H9 (cell line): Measurements from ENCODE around the gene GET4. TPM values are rescaled to one million over a fixed set of nuclear protein-coding genes. Genes with fewer than 3 reads are reported as not detected.

ENCODE experiments used
- DNase-seq: peaks from one replicate; pipeline ENCODE4 v3.0.0-alpha.2; 2017
- H2AFZ ChIP-seq: one replicate; pipeline ENCODE4 v1.6.1; 2013; ENCODE audit warnings: mild to moderate bottlenecking, low read length, control low read depth, moderate library complexity
- H2AK5ac ChIP-seq: 2 replicates; pipeline ENCODE4 v1.6.1; 2013; ENCODE audit warnings: low read length, control low read depth, mixed read lengths; ENCODE audit not compliant: insufficient read length
- H2BK120ac ChIP-seq: one replicate; pipeline ENCODE4 v1.6.1; 2013; ENCODE audit warnings: low read depth, mild to moderate bottlenecking, low read length, control low read depth, inconsistent platforms; ENCODE audit not compliant: poor library complexity, severe bottlenecking
- H2BK12ac ChIP-seq: 2 replicates; pipeline ENCODE4 v1.6.1; 2013; ENCODE audit warnings: low read length, control low read depth, mixed read lengths, low read depth; ENCODE audit not compliant: insufficient read length
- H2BK15ac ChIP-seq: 2 replicates; pipeline ENCODE4 v1.6.1; 2013; ENCODE audit warnings: low read depth, low read length, control low read depth
- H2BK20ac ChIP-seq: one replicate; pipeline ENCODE4 v1.6.1; 2013; ENCODE audit warnings: low read depth, mild to moderate bottlenecking, low read length, control low read depth, inconsistent platforms; ENCODE audit not compliant: poor library complexity, severe bottlenecking
- H2BK5ac ChIP-seq: 2 replicates; pipeline ENCODE4 v1.6.1; 2013; ENCODE audit warnings: low read length, control low read depth, mixed read lengths; ENCODE audit not compliant: insufficient read length
- H3K14ac ChIP-seq: 2 replicates; pipeline ENCODE4 v1.6.1; 2013; ENCODE audit warnings: low read length, control low read depth; ENCODE audit not compliant: insufficient read depth
- H3K18ac ChIP-seq: 2 replicates; pipeline ENCODE4 v1.6.1; 2013; ENCODE audit warnings: low read depth, mild to moderate bottlenecking, mixed read lengths, low read length, control low read depth; ENCODE audit not compliant: insufficient read length
- H3K23ac ChIP-seq: 2 replicates; pipeline ENCODE4 v1.6.1; 2013; ENCODE audit warnings: low read length, control low read depth, mixed read lengths, low read depth; ENCODE audit not compliant: insufficient read length
- H3K23me2 ChIP-seq: 2 replicates; pipeline ENCODE4 v1.6.1; 2013; ENCODE audit warnings: low read depth, mild to moderate bottlenecking, mixed read lengths, low read length, control low read depth; ENCODE audit not compliant: insufficient read length, poor library complexity, severe bottlenecking
- H3K27ac ChIP-seq: 2 replicates; pipeline ENCODE4 v1.5.1; 2013; ENCODE audit warnings: low read length, control low read depth, mixed read lengths, low read depth; ENCODE audit not compliant: insufficient read length
- H3K27me3 ChIP-seq: 2 replicates; pipeline ENCODE4 v1.6.1; 2013; ENCODE audit warnings: low read length, control low read depth, inconsistent platforms; ENCODE audit not compliant: insufficient read depth
- H3K4ac ChIP-seq: 2 replicates; pipeline ENCODE4 v1.6.1; 2013; ENCODE audit warnings: low read depth, mild to moderate bottlenecking, control low read depth, inconsistent platforms, low read length, moderate library complexity
- H3K4me1 ChIP-seq: 2 replicates; pipeline ENCODE4 v1.6.1; 2013; ENCODE audit warnings: low read length, control low read depth, inconsistent platforms; ENCODE audit not compliant: insufficient read depth
- H3K4me2 ChIP-seq: 2 replicates; pipeline ENCODE4 v1.6.1; 2013; ENCODE audit warnings: low read length, control low read depth, mixed read lengths; ENCODE audit not compliant: insufficient read length, insufficient read depth
- H3K56ac ChIP-seq: 2 replicates; pipeline ENCODE4 v1.6.1; 2013; ENCODE audit warnings: low read depth, mild to moderate bottlenecking, mixed read lengths, low read length, control low read depth; ENCODE audit not compliant: insufficient read length
- H3K79me1 ChIP-seq: 2 replicates; pipeline ENCODE4 v1.6.1; 2013; ENCODE audit warnings: low read depth, mild to moderate bottlenecking, moderate library complexity, low read length, control low read depth, inconsistent platforms; ENCODE audit not compliant: insufficient read depth, poor library complexity, severe bottlenecking
- H3K79me2 ChIP-seq: 2 replicates; pipeline ENCODE4 v1.6.1; 2013; ENCODE audit warnings: low read length, control low read depth, inconsistent platforms; ENCODE audit not compliant: insufficient read depth
- H3K9ac ChIP-seq: 2 replicates; pipeline ENCODE4 v1.6.1; 2013; ENCODE audit warnings: low read length, control low read depth, mixed read lengths; ENCODE audit not compliant: insufficient read length; ENCODE audit errors: extremely low read depth
- H3K9me3 ChIP-seq: one replicate; pipeline ENCODE4 v1.6.1; 2013; ENCODE audit warnings: low read depth, low read length, inconsistent platforms; ENCODE audit not compliant: control insufficient read depth
- H3T11ph ChIP-seq: one replicate; pipeline ENCODE4 v1.6.1; 2013; ENCODE audit warnings: mild to moderate bottlenecking, low read length, control low read depth, inconsistent platforms
- H4K20me1 ChIP-seq: one replicate; pipeline ENCODE4 v1.6.1; 2013; ENCODE audit not compliant: control insufficient read depth, insufficient read length, insufficient read depth
- H4K5ac ChIP-seq: 2 replicates; pipeline ENCODE4 v1.6.1; 2013; ENCODE audit warnings: low read depth, mild to moderate bottlenecking, mixed read lengths, low read length, control low read depth; ENCODE audit not compliant: insufficient read length
- H4K8ac ChIP-seq: replicated peaks from 2 replicates; pipeline ENCODE4 v1.6.1; 2013; ENCODE audit warnings: low read length, control low read depth, mixed read lengths, low read depth; ENCODE audit not compliant: insufficient read length
- H4K91ac ChIP-seq: 2 replicates; pipeline ENCODE4 v1.6.1; 2013; ENCODE audit warnings: low read depth, mild to moderate bottlenecking, moderate library complexity, mixed read lengths, low read length, control low read depth; ENCODE audit not compliant: insufficient read length
- H3K27ac Mint-ChIP-seq, 3 experiments: 2 replicates in 2 of 3; 3 replicates in 1 of 3; pipeline ENCODE4 v1.8.0; 2020 to 2021; ENCODE audit warnings: mixed read lengths in 3 of 3, mild to moderate bottlenecking in 1 of 3, moderate library complexity in 1 of 3
- H3K27me3 Mint-ChIP-seq: 2 replicates; pipeline ENCODE4 v1.8.0; 2021; ENCODE audit warnings: low read depth, mild to moderate bottlenecking, moderate library complexity, mixed read lengths
- H3K36me3 Mint-ChIP-seq, 3 experiments: 2 replicates in 2 of 3; 3 replicates in 1 of 3; pipeline ENCODE4 v1.8.0; 2020 to 2021; ENCODE audit warnings: low read depth in 3 of 3, mixed read lengths in 3 of 3; ENCODE audit not compliant: insufficient read depth in 1 of 3
- H3K4me1 Mint-ChIP-seq, 2 experiments: 2 replicates each; pipeline ENCODE4 v1.8.0; 2020; ENCODE audit warnings: mixed read lengths in 2 of 2
- H3K4me3 Mint-ChIP-seq, 2 experiments: 2 replicates in 1 of 2; 3 replicates in 1 of 2; pipeline ENCODE4 v1.8.0; 2020 to 2021; ENCODE audit warnings: mild to moderate bottlenecking in 2 of 2, mixed read lengths in 2 of 2, moderate library complexity in 1 of 2
- H3K9me3 Mint-ChIP-seq, 2 experiments: 2 replicates in 1 of 2; 3 replicates in 1 of 2; pipeline ENCODE4 v1.8.0; 2020; ENCODE audit warnings: mild to moderate bottlenecking in 2 of 2, mixed read lengths in 2 of 2, moderate library complexity in 1 of 2
- CTCF ChIP-seq: fragments of 200-600 bp; sonication (generic); conservative IDR thresholded peaks from 3 replicates; pipeline ENCODE4 v1.8.0; 2021; ENCODE audit warnings: antibody characterized with exemption, mild to moderate bottlenecking
- WGBS: extraction: QIAGEN DNeasy Blood & Tissue Kit; methylation state at CpG from one replicate; pipeline ENCODE4 v1.1.7; 2013; ENCODE audit warnings: missing lambda C conversion rate, low lambda C conversion rate, mixed read lengths; ENCODE audit not compliant: insufficient read length; ENCODE audit errors: extremely low coverage; 5-methylcytosine and 5-hydroxymethylcytosine counted together
- total RNA-seq: library from RNA; stranded (reverse); gene quantifications from 2 replicates; pipeline ENCODE4 v1.2.1, GENCODE V29; 2021

GET4 gene
- total RNA-seq, 1 experiment from 2014 or later: 70.2 TPM

DNA sequence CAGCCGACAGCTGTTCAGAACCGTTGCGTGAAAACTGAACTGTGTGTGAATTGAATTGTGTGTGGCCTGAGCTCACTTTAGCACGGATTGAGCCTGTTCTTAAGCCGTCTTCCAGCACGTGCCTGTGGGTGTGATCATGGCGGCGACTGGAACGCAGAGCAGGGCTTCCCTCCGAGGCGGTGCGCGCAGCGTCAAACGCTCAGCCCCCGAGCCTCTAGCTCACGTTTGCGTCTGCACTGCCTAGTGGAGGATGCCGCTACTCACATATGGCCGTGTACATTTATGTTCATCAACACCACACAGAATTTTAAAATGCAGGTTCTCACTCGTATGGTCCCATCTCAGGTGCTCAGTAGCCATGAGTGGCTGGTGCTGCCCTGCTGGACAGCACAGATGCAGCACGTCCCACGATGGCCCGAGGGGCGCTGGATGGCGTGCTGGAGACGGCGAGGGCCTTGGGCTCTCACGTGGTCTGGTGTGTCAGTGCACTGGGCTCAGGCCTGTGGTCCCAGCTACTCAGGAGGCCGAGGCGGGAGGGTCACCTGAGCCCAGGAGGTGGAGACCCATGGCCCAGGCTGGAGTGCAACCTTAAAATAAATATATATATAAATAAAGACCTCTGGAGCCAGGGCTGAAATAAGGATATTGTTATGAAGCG lies 22.1 kb upstream of the GET4 start:
- Histone ChIP-seq H2BK120ac (no peak overlapping the region), H4K20me1 (peaks cover 3% of the 10 kb centered on the region), H3K56ac (no peak overlapping the region), H3T11ph (no peak overlapping the region), H2BK15ac (no peak overlapping the region), H2BK20ac (no peak overlapping the region), H3K4me2 (no peak overlapping the region), H4K8ac (no peak overlapping the region), H3K4ac (no peak overlapping the region), H4K91ac (no peak overlapping the region), H3K4me1 (no peaks in the 10 kb centered on the region), H2BK12ac (no peak overlapping the region), H2AK5ac (no peak overlapping the region), H3K27me3 (no peaks in the 10 kb centered on the region), H4K5ac (no peak overlapping the region), H2BK5ac (no peak overlapping the region), H3K23me2 (peaks cover 3% of the 10 kb centered on the region), H3K27ac (no peak overlapping the region), H3K9me3 (no peaks in the 10 kb centered on the region), H3K23ac (no peak overlapping the region), H3K14ac (no peak overlapping the region), H3K79me2 (no peaks in the 10 kb centered on the region), H3K18ac (no peak overlapping the region), H3K9ac (no peak overlapping the region), H2AFZ (no peak overlapping the region), H3K79me1 (no peaks in the 10 kb centered on the region)
- no peaks in the 10 kb centered on the region for H3K27me3 Mint-ChIP-seq
- H3K36me3 Mint-ChIP-seq: peaks cover 42 to 86% (median 85%) of the 10 kb centered on the region in 3 experiments
- TF ChIP-seq CTCF: no peak
- H3K27ac Mint-ChIP-seq: no peak overlapping the region; a peak in 1 of 7 replicates
- no CpG with 5 or more reads among the region's 32 CpGs for WGBS
- H3K4me1 Mint-ChIP-seq: no peaks in the 10 kb centered on the region
- no peak overlapping the region for H3K4me3 Mint-ChIP-seq
- H3K9me3 Mint-ChIP-seq: no peaks in the 10 kb centered on the region; a peak in 1 of 5 replicates
- DNase-seq: no peak
